Peyer's patch (tissue), 4 donors: Measurements from ENCODE around the gene TAAR5.
"Not testable (repeated sequence)": the region's sequence is repeated elsewhere in the genome, so short reads cannot be mapped to it uniquely, and the experiment has no call there.

Experiments
- POLR2A ChIP-seq, 2 donors: fragments of 450-650 bp; IDR thresholded peaks; one replicate each; pipeline ENCODE4 v1.5.1; 2017; ENCODE audit warnings: antibody characterized with exemption in 2 of 2, mild to moderate bottlenecking in 2 of 2, moderate library complexity in 2 of 2
- TF ChIP-seq, protein P1 (sequence below), 6 experiments: fragments of 450-650 bp in 4 of 6; fragments of 200-600 bp in 2 of 6; sonication (generic) in 1 of 6; IDR thresholded peaks; one replicate each; pipeline ENCODE4 v1.5.1; 2017 to 2019; ENCODE audit warnings: antibody characterized with exemption in 6 of 6, mild to moderate bottlenecking in 3 of 6, moderate library complexity in 1 of 6

DNA sequence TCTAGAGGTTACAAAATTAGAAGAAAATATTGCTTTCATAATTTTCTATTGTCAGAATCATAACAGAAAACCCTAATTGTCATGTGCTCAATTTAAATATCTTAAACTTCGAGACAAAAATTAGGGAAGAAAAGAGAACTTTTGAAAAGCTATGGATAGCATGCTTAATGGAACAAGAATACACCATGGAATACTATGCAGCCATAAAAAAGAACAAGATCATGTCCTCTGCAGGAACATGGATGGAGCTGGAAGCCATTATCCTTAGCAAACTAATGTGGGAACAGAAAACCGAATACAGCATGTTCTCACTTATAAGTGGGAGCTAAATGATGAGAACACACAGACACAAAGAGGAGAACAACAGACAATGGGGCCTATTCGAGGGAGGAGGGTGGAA lies 29.5 kb downstream of the TAAR5 start:
- TF ChIP-seq, protein P1, sequence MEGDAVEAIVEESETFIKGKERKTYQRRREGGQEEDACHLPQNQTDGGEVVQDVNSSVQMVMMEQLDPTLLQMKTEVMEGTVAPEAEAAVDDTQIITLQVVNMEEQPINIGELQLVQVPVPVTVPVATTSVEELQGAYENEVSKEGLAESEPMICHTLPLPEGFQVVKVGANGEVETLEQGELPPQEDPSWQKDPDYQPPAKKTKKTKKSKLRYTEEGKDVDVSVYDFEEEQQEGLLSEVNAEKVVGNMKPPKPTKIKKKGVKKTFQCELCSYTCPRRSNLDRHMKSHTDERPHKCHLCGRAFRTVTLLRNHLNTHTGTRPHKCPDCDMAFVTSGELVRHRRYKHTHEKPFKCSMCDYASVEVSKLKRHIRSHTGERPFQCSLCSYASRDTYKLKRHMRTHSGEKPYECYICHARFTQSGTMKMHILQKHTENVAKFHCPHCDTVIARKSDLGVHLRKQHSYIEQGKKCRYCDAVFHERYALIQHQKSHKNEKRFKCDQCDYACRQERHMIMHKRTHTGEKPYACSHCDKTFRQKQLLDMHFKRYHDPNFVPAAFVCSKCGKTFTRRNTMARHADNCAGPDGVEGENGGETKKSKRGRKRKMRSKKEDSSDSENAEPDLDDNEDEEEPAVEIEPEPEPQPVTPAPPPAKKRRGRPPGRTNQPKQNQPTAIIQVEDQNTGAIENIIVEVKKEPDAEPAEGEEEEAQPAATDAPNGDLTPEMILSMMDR (IDR thresholded peaks at IDR 0.05), result not testable (repeated sequence)
- not testable (repeated sequence) for TF ChIP-seq POLR2A (IDR thresholded peaks at IDR 0.05)
